ENCODE data around the gene FTO.
A peak's percentile ranks its signal among the peaks of the same experiment; 100 is the strongest.

FTO gene

GRCh38 chr16:53712065-53712464, 8.1 kb downstream of the FTO start:
- no peak for DNase-seq

GRCh38 chr16:53713403-53714204, 9.6 kb downstream of the FTO start:
- DNase-seq: no peak

GRCh38 chr16:53714205-53715022, 10.5 kb downstream of the FTO start:
- DNase-seq: peak; percentile 21

GRCh38 chr16:53715023-53715384, 11.0 kb downstream of the FTO start:
- DNase-seq: no peak

- no peak for DNase-seq
Observed at GRCh38 chr16:53717577-53717976, 13.6 kb downstream of the FTO start.

- DNase-seq: no peak
Observed at GRCh38 chr16:53721017-53721416, 17.1 kb downstream of the FTO start.

GRCh38 chr16:53726625-53727024, 22.7 kb downstream of the FTO start:
- DNase-seq: no peak

- no peak for DNase-seq
Observed at GRCh38 chr16:53730693-53731092, 26.7 kb downstream of the FTO start.

GRCh38 chr16:53732296-53732929, 28.5 kb downstream of the FTO start:
- DNase-seq: no peak

GRCh38 chr16:53734908-53735307, 31.0 kb downstream of the FTO start:
- no peak for DNase-seq

DNA sequence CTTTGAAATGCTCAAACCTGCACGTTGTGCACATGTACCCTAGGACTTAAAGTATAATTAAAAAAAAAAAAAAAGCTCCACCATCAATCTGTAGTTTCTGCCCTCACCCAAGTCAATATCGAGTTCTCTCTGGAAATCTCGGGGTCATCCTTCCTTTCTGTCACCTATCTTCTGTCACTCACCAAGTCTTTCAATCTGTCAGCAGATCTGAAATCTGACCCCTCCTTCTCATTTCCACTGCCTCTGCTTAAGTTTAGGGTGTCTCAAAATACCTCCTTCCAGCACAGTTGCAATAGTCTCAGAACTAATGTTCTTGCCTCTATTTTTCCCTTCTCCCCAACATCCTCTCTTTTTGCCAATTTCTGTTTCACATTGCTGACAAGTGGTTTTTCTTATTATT, 32.3 kb downstream of the FTO start:
- DNase-seq: no peak

DNA sequence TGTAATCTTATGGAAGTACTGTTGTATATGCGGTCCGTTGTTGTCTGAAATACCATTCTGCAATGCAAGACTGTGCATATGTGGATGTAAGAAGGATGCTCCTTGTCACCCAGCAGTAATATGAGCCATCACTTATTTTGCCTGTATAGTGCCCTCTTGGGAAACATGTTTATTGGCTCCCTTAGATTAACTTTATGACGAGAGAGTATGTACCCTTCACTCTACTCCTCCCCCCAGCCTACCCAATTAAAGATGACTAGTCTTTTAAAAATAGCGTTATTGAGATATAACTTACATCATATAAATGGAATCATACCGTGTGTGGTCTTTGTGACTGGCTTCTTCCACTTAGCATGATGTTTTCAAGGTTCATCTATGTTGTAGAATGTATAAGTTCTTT, 33.6 kb downstream of the FTO start:
- peak; percentile 26 for DNase-seq

DNA sequence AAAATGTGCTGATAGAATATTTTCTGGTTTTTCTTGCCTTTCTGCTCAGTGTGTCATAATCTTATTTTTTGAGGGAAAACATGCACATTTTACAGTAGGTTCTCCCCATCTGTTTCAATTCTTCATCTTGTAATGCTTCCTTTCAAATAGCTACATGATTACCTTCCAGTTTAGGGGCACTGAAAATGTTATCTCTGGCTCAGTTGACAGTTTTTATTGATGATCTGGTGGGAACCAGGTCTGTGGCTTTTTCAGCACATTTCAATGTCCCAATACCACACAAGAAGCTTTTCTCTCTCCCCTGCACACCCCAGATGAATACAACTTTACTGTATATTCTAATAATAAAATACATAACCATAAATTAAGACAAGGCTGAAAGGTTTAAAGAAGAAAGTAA, 36.5 kb downstream of the FTO start:
- DNase-seq: no peak

DNA sequence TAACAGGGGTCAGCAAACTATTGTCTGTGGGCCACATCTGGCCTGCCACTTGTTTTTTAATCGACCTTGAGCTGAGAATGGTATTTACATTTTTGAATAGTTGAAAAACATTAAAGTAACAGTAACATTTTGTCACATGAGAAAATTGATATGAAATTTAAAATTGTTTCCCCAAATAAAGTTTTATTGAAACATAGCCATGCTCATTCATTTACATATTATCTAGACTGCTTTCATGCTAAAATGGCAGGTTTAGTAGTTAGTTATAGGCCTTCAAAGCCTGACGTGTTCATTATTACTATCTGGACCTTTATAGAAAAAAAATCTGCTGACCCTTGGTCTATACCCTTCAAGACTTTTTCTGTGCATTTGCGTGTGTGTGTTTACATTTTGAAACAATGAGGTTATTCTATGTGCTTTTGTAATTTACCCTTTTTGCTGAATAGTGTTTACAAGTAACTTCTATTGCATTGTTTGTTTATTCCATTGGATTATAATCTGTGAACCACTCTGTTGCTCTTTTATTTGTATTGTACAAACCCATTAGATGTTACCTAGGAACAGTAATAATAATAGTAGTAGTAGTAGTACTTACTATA, 37.1 kb downstream of the FTO start:
- DNase-seq: no peak

DNA sequence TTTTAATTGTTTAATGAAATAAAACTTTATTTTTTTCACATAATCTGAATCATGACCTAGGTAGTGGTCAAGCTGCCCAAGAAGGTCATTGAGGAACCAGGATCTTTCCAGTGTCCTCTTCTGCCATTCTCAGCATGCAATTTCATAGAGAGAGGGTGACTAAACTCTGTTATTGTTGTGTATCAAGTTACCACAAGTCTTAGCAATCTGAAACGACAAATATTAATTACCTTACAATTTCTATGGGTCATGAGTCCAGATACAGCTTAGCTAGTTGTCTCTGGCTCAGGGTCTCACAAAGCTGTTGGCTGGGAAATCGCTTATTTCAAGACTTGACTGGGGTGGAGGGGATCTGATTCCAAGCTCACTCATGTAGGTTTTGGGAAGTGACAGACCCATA, 37.6 kb downstream of the FTO start:
- DNase-seq: no peak

DNA sequence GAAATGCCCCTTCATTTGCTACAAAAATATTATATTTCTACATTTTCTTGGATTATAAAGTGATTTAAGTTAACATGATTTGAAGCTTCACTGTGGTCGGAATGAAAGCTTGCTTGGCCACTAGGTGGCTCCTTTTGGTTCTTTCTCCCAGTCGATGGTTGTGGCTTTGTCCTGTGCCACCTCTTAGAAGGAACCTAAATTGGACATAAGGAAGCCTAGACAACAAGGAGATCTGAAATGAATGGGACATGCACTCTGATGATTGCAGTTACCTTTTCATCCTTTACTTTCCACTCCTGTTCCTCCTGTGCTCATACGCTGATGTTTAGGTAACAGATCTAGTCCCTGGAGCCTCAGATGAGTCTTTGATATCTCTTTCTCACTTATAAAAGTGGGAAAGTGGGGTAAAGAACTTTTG, 39.2 kb downstream of the FTO start:
- no peak for DNase-seq

GRCh38 chr16:53744449-53744848, 40.5 kb downstream of the FTO start:
- DNase-seq: peak; percentile 36

DNA sequence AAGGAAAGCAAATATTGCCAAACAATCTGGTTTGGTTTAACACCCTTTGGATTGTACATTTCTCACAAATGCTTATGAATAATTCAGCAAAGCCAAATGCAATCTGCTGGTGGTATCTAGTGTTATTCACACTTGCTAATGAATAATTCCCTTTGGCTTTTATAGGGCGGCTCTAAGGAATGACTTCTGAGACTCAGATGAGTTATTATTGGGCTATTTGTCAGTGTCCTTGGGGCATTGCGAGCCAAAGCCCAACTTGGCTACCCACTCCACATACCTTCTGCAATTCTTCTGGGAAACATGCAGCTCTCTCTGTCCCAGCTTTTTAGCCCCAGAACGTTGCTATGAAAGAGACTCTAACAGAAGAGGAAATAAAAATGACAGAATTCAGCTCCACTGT, 41.1 kb downstream of the FTO start:
- DNase-seq: no peak

DNA sequence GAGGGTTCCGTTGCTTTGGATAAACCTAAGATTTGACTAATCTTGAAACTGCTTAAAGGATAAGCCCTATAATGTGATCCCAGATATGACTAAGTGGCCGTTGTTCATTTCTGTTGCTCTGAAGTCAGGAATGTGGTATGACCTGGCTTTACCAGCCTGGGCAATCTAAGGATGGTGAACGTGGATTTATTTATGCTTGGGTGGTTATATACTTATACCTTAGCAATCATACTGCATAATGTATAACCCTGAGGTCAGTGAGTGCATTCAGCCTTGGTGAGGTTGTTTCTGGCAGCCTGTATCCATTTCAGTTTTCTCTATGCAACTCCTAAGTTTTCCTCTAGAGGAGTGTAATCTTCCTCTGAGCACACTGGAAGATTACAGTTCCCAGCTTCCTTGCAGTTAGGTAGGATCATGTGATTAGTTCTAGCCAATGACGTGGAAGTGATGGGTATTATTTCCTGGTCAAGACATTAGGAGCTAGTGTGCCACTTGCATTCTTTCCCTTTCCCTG, 41.9 kb downstream of the FTO start:
- DNase-seq: no peak

DNA sequence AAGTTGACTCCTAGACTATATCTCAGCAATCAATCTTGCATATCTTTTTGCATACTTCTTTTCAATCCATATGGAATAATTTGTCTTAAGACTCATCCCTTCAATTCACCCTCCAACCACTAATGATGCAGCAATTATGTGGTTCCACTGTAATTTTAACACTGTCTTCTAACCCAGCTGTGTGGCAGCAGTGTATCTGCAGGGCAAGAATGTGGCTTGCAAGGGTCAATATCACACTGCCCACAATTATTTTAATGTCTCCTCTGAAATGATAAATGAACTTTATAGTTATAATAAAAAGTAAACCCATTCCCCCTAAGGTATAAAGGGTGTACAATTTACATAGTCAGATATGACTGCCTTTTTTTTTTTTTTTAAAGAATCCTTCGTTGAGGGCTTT, 48.6 kb downstream of the FTO start:
- DNase-seq: no peak

GRCh38 chr16:53753431-53753830, 49.5 kb downstream of the FTO start:
- DNase-seq: no peak

DNA sequence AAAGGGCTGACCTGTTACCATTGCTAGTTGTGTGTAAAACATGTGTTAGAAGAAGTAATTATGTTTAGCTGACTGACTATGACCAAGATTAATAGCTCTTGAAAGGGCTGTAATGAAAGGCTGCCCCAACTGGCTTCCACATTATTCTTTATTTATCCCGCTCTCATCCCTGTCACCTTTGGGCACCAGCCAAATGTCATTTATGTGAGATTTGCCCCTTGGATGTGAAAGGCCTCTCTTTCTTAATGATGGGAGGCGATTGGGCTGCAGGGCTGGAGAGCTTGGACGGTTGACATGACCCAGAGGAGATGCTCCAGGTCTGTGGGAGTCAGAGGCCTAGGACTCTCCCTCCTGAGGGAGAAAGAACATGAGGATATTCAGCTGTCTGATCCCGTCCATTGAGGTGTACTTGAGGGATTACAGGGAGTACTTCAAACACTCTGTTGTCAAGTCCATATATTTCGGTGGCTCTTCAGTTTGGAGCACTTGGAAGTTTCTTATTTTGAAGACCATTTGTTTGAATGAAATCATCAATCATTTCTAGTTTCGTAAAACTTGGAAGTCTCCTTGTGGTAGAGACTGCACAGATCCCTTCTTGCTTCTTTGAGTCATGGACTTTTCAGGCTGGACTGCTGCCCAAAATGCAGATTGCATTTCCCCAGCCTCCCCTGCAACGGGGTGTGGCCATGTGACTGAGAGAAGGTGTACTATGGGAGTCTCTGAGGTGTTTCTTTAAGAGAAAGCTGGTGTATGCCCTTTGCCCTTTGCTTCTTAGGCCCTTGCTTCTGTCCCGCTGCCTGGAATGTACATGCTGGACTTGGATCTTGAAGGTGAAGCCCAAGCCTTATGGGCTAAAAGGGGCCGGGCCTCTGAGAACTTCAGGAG, 51.3 kb downstream of the FTO start:
- DNase-seq: no peak

Measured in NCI-H1436 (cell line).